Heart right ventricle (tissue), 16 donors: Measurements from ENCODE around the gene SLC31A2. TPM values are rescaled to one million over a fixed set of nuclear protein-coding genes. Genes with fewer than 3 reads are reported as not detected.

Experiments
- ATAC-seq, 8 donors: fragments of 200-7000 bp; cut with Tn5 transposase; one replicate each; pipeline ENCODE4 v1.9.1; 2020; ENCODE audit warnings: mild to moderate bottlenecking in 8 of 8, moderate library complexity in 8 of 8, moderate number of reproducible peaks in 1 of 8
- DNase-seq, 2 donors: peaks; one replicate each; pipeline ENCODE4 v3.0.0-alpha.2; 2020
- H3K27ac ChIP-seq, 10 donors: fragments of 200-600 bp; sonication (generic) in 2 of 10; one replicate each; pipeline versions ENCODE4 v1.5.0 to v1.8.0; 2020 to 2022; ENCODE audit warnings: mild to moderate bottlenecking in 3 of 10
- H3K27me3 ChIP-seq, 7 donors: fragments of 200-600 bp; one replicate each; pipeline ENCODE4 v1.8.0; 2021 to 2022; ENCODE audit warnings: mild to moderate bottlenecking in 2 of 7
- H3K36me3 ChIP-seq, 9 donors: fragments of 200-600 bp; sonication (generic) in 1 of 9; one replicate each; pipeline versions ENCODE4 v1.5.0 to v1.8.0; 2020 to 2022; ENCODE audit warnings: mild to moderate bottlenecking in 2 of 9
- H3K4me1 ChIP-seq, 9 donors: fragments of 200-600 bp; sonication (generic) in 1 of 9; one replicate each; pipeline versions ENCODE4 v1.5.0 to v1.8.0; 2020 to 2022; ENCODE audit warnings: mild to moderate bottlenecking in 4 of 9
- H3K4me3 ChIP-seq, 10 donors: fragments of 200-600 bp; sonication (generic) in 2 of 10; one replicate each; pipeline versions ENCODE4 v1.5.0 to v1.8.0; 2020 to 2022; ENCODE audit warnings: mild to moderate bottlenecking in 7 of 10, moderate library complexity in 2 of 10
- H3K9me3 ChIP-seq, 11 donors: fragments of 200-600 bp in 10 of 11; sonication (generic) in 2 of 11; one replicate each; pipeline versions ENCODE4 v1.5.0 to v1.8.0; 2013 to 2022; ENCODE audit warnings: mild to moderate bottlenecking in 2 of 11, control low read depth in 1 of 11, moderate library complexity in 1 of 11
- CTCF ChIP-seq, 9 donors: fragments of 200-600 bp; sonication (generic) in 2 of 9; IDR thresholded peaks; one replicate each; pipeline versions ENCODE4 v1.5.0 to v1.8.0; 2021 to 2022; ENCODE audit warnings: antibody characterized with exemption in 9 of 9, mild to moderate bottlenecking in 5 of 9, moderate library complexity in 1 of 9
- WGBS, 2 donors: extraction: QIAGEN DNeasy Blood & Tissue Kit; methylation state at CpG; one replicate each; pipeline ENCODE4 v1.1.7; 2013; ENCODE audit warnings: inconsistent platforms in 1 of 2; 5-methylcytosine and 5-hydroxymethylcytosine counted together
- intact Hi-C, 10 donors: fragments of 100-400 bp; cut with DNase I; formaldehyde crosslinking; loops; one replicate each; pipeline versions ENCODE4 v1.11.1 to v1.14.2; 2022
- polyA plus RNA-seq, 2 donors: library from polyadenylated mRNA; stranded (reverse); fragments of 200-250 nt; gene quantifications; one replicate each; pipeline ENCODE4 v1.2.3, GENCODE V29; 2013
- total RNA-seq, 10 donors: library from RNA; stranded (reverse); fragmentation: NEBNext Ultra II Directional in 3 of 10; extraction: Animal tissue kit (Norgen Biotek cat#: 25700) in 3 of 10; gene quantifications; one replicate each; pipeline versions ENCODE4 v1.2.1 to v1.2.4, GENCODE V29; 2021 to 2023
- donor health status: Arrhythmogenic right ventricular cardiomyopathy.
- donor health status: ischemic (EF 13 %, LVEDD 7.1; RV severe dilation, severe dysfunction).
- donor health status: healthy with polysubstance abuse.
- donor health status: DM: no; HTN: yes; CAD: no.
- donor health status: DM: no; HTN: no; CAD: no.
- donor health status: ischemic (EF 25% LVEDD 6.9; RV normal size, moderate dysfunction).
- donor health status: ischemic (EF 25% LVEDD 5.7; RV mildly dilated, moderate dysfunction).
- donor health status: healthy.
- donor health status: DM: yes; HTN: yes; CAD: no.
- donor health status: Ischemic cardiomyopathy.
- donor health status: ischemic (EF 35%, LVEDD 5.7; RV mildly dilated, moderate dysfunction).
- donor health status: nonischemic (EF 11% LVEDD 7.7; RV severe dilation, severe dysfunction).
- donor health status: DM: yes; HTN: yes; CAD: no.
- donor health status: PGD.
- donor health status: ischemic (EF 29% LVEDD 5.4; RV normal size, mild dysfunction).
- donor health status: nonischemic (EF 23%, LVEDD 6.1; RV moderate dilation, normal function).

Gene SLC31A2
- total and polyA plus RNA-seq, 12 donors: 6.8 to 19.3 (median 9.7) TPM

- H3K27ac ChIP-seq: no peak overlapping the region
- H3K4me1 ChIP-seq: no peaks in the 10 kb centered on the region
- ATAC-seq: no peak
- no peak for TF ChIP-seq CTCF (IDR thresholded peaks at IDR 0.05)
- H3K9me3 ChIP-seq: no peaks in the 10 kb centered on the region
- intact Hi-C loops: no loop called here
- WGBS, 2 donors: 71 to 81% methylated on average over 4 of the region's 4 CpGs
- DNase-seq: no peak
- H3K27me3 ChIP-seq: no peaks in the 10 kb centered on the region
- H3K36me3 ChIP-seq: peaks cover 0 to 100% (median 55%) of the 10 kb centered on the region in 9 donors
- no peak overlapping the region for H3K4me3 ChIP-seq
Observed at GRCh38 chr9:113199683-113200329, 49.0 kb downstream of the SLC31A2 start.

- H3K27ac ChIP-seq: peak overlapping the region in 1 of 10 donors; percentile 48
- TF ChIP-seq CTCF (IDR thresholded peaks at IDR 0.05): no peak
- H3K27me3 ChIP-seq: no peaks in the 10 kb centered on the region
- H3K9me3 ChIP-seq: no peaks in the 10 kb centered on the region
- intact Hi-C loops: no loop called here
- H3K4me1 ChIP-seq: peaks cover 0 to 18% (median 0%) of the 10 kb centered on the region in 9 donors
- H3K36me3 ChIP-seq: peaks cover 0 to 100% (median 50%) of the 10 kb centered on the region in 9 donors
- no peak overlapping the region for H3K4me3 ChIP-seq
- ATAC-seq (no peak), DNase-seq (no peak)
- WGBS, 2 donors: 83 to 86% methylated on average over 2 of the region's 2 CpGs
Observed at GRCh38 chr9:113205432-113205831, 54.6 kb downstream of the SLC31A2 start.

- Histone ChIP-seq H3K36me3 (peaks cover 0 to 100% (median 50%) of the 10 kb centered on the region in 9 donors), H3K27ac (peak overlapping the region in 1 of 10 donors; percentile 48), H3K9me3 (no peaks in the 10 kb centered on the region), H3K4me1 (peaks cover 0 to 18% (median 0%) of the 10 kb centered on the region in 9 donors), H3K4me3 (no peak overlapping the region), H3K27me3 (no peaks in the 10 kb centered on the region)
- DNase-seq: no peak
- 93 to 95% methylated on average over 1 of the region's 1 CpG for WGBS, 2 donors
- ATAC-seq: no peak
- intact Hi-C loops: no loop called here
- TF ChIP-seq CTCF (IDR thresholded peaks at IDR 0.05): no peak
Observed at GRCh38 chr9:113205861-113206260, 55.1 kb downstream of the SLC31A2 start.

GRCh38 chr9:113210815-113211214 is 60.0 kb downstream of the SLC31A2 start:
- peak overlapping the region in 1 of 10 donors; percentile 3 for H3K27ac ChIP-seq
- intact Hi-C loops: loop anchor here in 1 of 10 donors (10.0 kb wide), 1 partner anchor 56 kb away; the partner anchor contains the start of gene SLC31A2
- H3K4me3 ChIP-seq: no peak overlapping the region
- H3K4me1 ChIP-seq: peaks cover 0 to 30% (median 6%) of the 10 kb centered on the region in 9 donors
- DNase-seq (no peak), ATAC-seq (no peak)
- 95 to 97% methylated on average over 10 of the region's 10 CpGs for WGBS, 2 donors
- peaks cover 0 to 66% (median 24%) of the 10 kb centered on the region in 9 donors for H3K36me3 ChIP-seq
- no peaks in the 10 kb centered on the region for H3K27me3 ChIP-seq
- no peaks in the 10 kb centered on the region for H3K9me3 ChIP-seq
- TF ChIP-seq CTCF (IDR thresholded peaks at IDR 0.05): no peak

Other genes with a start within 250 kb of the SLC31A2 start
- gene ZNF883, start 138.8 kb upstream of the SLC31A2 start, total RNA-seq: 1 to 10 TPM; 2.9 to 9.7 (median 5.1) TPM
- gene ZNF883, start 138.8 kb upstream of the SLC31A2 start, polyA plus RNA-seq: 1 to 10 TPM in 1 of 2 donors, under 1 TPM in 1; 0.68 to 1.8 TPM
- gene ZFP37, start 94.3 kb upstream of the SLC31A2 start, total RNA-seq: 1 to 10 TPM in 9 of 10 donors, under 1 TPM in 1; 0.67 to 2.3 (median 1.6) TPM
- under 1 TPM; 0.51 to 0.80 TPM for gene ZFP37, start 94.3 kb upstream of the SLC31A2 start, polyA plus RNA-seq
- gene FKBP15, start 70.3 kb downstream of the SLC31A2 start, total RNA-seq: 10 to 100 TPM; 16.3 to 27.9 (median 20.1) TPM
- 10 to 100 TPM; 10.7 to 12.4 TPM for gene FKBP15, start 70.3 kb downstream of the SLC31A2 start, polyA plus RNA-seq
- 10 to 100 TPM in 7 of 10 donors, 1 to 10 TPM in 3; 9.3 to 18.4 (median 10.9) TPM for gene SLC31A1, start 70.5 kb downstream of the SLC31A2 start, total RNA-seq
- gene SLC31A1, start 70.5 kb downstream of the SLC31A2 start, polyA plus RNA-seq: 10 to 100 TPM in 1 of 2 donors, 1 to 10 TPM in 1; 3.6 to 13.0 TPM
- gene CDC26, start 124.6 kb downstream of the SLC31A2 start, total RNA-seq: 10 to 100 TPM; 26.7 to 39.7 (median 30.8) TPM
- gene CDC26, start 124.6 kb downstream of the SLC31A2 start, polyA plus RNA-seq: 10 to 100 TPM; 24.6 to 48.8 TPM
- 10 to 100 TPM; 10.7 to 17.2 (median 13.3) TPM for gene PRPF4, start 124.7 kb downstream of the SLC31A2 start, total RNA-seq
- 10 to 100 TPM in 1 of 2 donors, 1 to 10 TPM in 1; 5.3 to 13.7 TPM for gene PRPF4, start 124.7 kb downstream of the SLC31A2 start, polyA plus RNA-seq
- gene RNF183, start 152.4 kb downstream of the SLC31A2 start, total RNA-seq: under 1 TPM in 1 of 10 donors, not detected in 9; 0.53 TPM
- gene RNF183, start 152.4 kb downstream of the SLC31A2 start, polyA plus RNA-seq: under 1 TPM in 1 of 2 donors, not detected in 1; 0.03 TPM
- 10 to 100 TPM; 13.6 to 29.0 (median 18.8) TPM for gene WDR31, start 189.3 kb downstream of the SLC31A2 start, total RNA-seq
- 1 to 10 TPM; 3.4 to 7.9 TPM for gene WDR31, start 189.3 kb downstream of the SLC31A2 start, polyA plus RNA-seq
- gene BSPRY, start 198.5 kb downstream of the SLC31A2 start, total RNA-seq: 1 to 10 TPM in 8 of 10 donors, under 1 TPM in 2; 0.55 to 4.2 (median 1.6) TPM
- gene BSPRY, start 198.5 kb downstream of the SLC31A2 start, polyA plus RNA-seq: 1 to 10 TPM in 1 of 2 donors, under 1 TPM in 1; 0.44 to 2.8 TPM
- gene HDHD3, start 226.0 kb downstream of the SLC31A2 start, total RNA-seq: 10 to 100 TPM; 10.9 to 40.3 (median 17.2) TPM
- gene HDHD3, start 226.0 kb downstream of the SLC31A2 start, polyA plus RNA-seq: 10 to 100 TPM; 20.0 to 42.5 TPM